Esophagus squamous epithelium (tissue), 4 donors: Measurements from ENCODE around the gene TET1.

Experiments used
- POLR2A ChIP-seq, 4 donors: fragments of 450-650 bp; IDR thresholded peaks; one replicate each; pipeline ENCODE4 v1.6.1; 2017; ENCODE audit warnings: antibody characterized with exemption in 4 of 4, mild to moderate bottlenecking in 4 of 4, moderate library complexity in 3 of 4
- TF ChIP-seq, protein P1 (sequence below), 6 experiments: fragments of 450-650 bp in 4 of 6; fragments of 200-600 bp in 2 of 6; sonication (generic) in 2 of 6; IDR thresholded peaks; one replicate each; pipeline ENCODE4 v1.5.1; 2016 to 2019; ENCODE audit warnings: antibody characterized with exemption in 6 of 6, mild to moderate bottlenecking in 4 of 6, moderate library complexity in 4 of 6

- TF ChIP-seq, protein P1, sequence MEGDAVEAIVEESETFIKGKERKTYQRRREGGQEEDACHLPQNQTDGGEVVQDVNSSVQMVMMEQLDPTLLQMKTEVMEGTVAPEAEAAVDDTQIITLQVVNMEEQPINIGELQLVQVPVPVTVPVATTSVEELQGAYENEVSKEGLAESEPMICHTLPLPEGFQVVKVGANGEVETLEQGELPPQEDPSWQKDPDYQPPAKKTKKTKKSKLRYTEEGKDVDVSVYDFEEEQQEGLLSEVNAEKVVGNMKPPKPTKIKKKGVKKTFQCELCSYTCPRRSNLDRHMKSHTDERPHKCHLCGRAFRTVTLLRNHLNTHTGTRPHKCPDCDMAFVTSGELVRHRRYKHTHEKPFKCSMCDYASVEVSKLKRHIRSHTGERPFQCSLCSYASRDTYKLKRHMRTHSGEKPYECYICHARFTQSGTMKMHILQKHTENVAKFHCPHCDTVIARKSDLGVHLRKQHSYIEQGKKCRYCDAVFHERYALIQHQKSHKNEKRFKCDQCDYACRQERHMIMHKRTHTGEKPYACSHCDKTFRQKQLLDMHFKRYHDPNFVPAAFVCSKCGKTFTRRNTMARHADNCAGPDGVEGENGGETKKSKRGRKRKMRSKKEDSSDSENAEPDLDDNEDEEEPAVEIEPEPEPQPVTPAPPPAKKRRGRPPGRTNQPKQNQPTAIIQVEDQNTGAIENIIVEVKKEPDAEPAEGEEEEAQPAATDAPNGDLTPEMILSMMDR (IDR thresholded peaks at IDR 0.05), result no peak
- no peak for TF ChIP-seq POLR2A (IDR thresholded peaks at IDR 0.05)
Measured at GRCh38 chr10:68516766-68517165, 43.4 kb upstream of the TET1 start.
